Measurements from ENCODE around the gene S1PR3. TPM values are rescaled to one million over a fixed set of nuclear protein-coding genes. Genes with fewer than 3 reads are reported as not detected.

S1PR3 gene
- total RNA-seq, 4 donors from 2014 or later, result 1.9 to 6.7 (median 4.3) TPM

- peak overlapping the region in 1 of 4 donors; percentile 4 for H3K4me3 ChIP-seq
These were observed 2.7 kb downstream of the S1PR3 start for GRCh38 chr9:88993871-88994460.

GRCh38 chr9:88994469-88995199, 3.4 kb downstream of the S1PR3 start:
- Histone ChIP-seq H3K9me3 (no peaks in the 10 kb centered on the region), H3K4me3 (peak overlapping the region in 1 of 4 donors; percentile 4), H3K27me3 (no peaks in the 10 kb centered on the region), H3K36me3 (no peaks in the 10 kb centered on the region), H3K27ac (peak overlapping the region in 1 of 4 donors; percentile 21), H3K4me1 (peaks cover 0 to 5% (median 4%) of the 10 kb centered on the region in 4 donors)
- TF ChIP-seq POLR2A (IDR thresholded peaks at IDR 0.05), result no peak
- TF ChIP-seq, protein P1, sequence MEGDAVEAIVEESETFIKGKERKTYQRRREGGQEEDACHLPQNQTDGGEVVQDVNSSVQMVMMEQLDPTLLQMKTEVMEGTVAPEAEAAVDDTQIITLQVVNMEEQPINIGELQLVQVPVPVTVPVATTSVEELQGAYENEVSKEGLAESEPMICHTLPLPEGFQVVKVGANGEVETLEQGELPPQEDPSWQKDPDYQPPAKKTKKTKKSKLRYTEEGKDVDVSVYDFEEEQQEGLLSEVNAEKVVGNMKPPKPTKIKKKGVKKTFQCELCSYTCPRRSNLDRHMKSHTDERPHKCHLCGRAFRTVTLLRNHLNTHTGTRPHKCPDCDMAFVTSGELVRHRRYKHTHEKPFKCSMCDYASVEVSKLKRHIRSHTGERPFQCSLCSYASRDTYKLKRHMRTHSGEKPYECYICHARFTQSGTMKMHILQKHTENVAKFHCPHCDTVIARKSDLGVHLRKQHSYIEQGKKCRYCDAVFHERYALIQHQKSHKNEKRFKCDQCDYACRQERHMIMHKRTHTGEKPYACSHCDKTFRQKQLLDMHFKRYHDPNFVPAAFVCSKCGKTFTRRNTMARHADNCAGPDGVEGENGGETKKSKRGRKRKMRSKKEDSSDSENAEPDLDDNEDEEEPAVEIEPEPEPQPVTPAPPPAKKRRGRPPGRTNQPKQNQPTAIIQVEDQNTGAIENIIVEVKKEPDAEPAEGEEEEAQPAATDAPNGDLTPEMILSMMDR (IDR thresholded peaks at IDR 0.05), result no peak
- DNase-seq, result no peak

More at GRCh38 chr9:88993871-88994460, 2.7 kb downstream of the S1PR3 start:
- peaks cover 0 to 5% (median 4%) of the 10 kb centered on the region in 4 donors for H3K4me1 ChIP-seq
- DNase-seq, result no peak
- no peaks in the 10 kb centered on the region for H3K36me3 ChIP-seq
- H3K27ac ChIP-seq, result no peak overlapping the region
- no peaks in the 10 kb centered on the region for H3K9me3 ChIP-seq
- no peaks in the 10 kb centered on the region for H3K27me3 ChIP-seq
- no peak for TF ChIP-seq POLR2A (IDR thresholded peaks at IDR 0.05)
- TF ChIP-seq, protein P1 (IDR thresholded peaks at IDR 0.05), result no peak

- Histone ChIP-seq H3K4me3 (no peak overlapping the region), H3K4me1 (peaks cover 0 to 5% (median 4%) of the 10 kb centered on the region in 4 donors), H3K27ac (no peak overlapping the region), H3K36me3 (no peaks in the 10 kb centered on the region), H3K27me3 (no peaks in the 10 kb centered on the region), H3K9me3 (no peaks in the 10 kb centered on the region)
- no peak for TF ChIP-seq POLR2A (IDR thresholded peaks at IDR 0.05)
- TF ChIP-seq, protein P1 (IDR thresholded peaks at IDR 0.05), result no peak
- no peak for DNase-seq
These were observed 3.9 kb downstream of the S1PR3 start for GRCh38 chr9:88995200-88995577.

DNA sequence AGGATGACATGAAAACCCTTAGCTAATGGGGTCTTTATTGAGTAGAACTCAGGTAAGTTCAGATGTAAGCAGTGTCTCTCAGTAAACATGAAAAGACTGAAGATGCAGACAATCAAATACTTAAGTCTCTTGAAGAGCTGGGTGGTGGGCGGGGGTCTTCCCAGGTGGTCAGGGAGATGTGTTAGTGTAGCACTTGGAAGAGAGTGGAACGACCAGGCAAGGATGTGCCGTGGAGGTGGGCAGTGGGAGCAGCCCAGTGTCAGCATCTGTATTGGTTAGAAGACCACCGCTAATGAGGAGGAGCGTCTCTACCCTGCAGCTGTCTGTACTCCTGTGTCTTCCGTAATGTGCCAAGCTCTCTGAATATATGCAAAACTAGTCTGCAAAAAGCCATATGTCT, 4.4 kb downstream of the S1PR3 start:
- no peaks in the 10 kb centered on the region for H3K9me3 ChIP-seq
- no peak overlapping the region for H3K4me3 ChIP-seq
- no peaks in the 10 kb centered on the region for H3K27me3 ChIP-seq
- no peak for DNase-seq
- TF ChIP-seq, protein P1 (IDR thresholded peaks at IDR 0.05), result no peak
- TF ChIP-seq POLR2A (IDR thresholded peaks at IDR 0.05), result no peak
- H3K36me3 ChIP-seq, result no peaks in the 10 kb centered on the region
- no peak overlapping the region for H3K27ac ChIP-seq
- H3K4me1 ChIP-seq, result peaks cover 0 to 8% (median 4%) of the 10 kb centered on the region in 4 donors

- no peak for TF ChIP-seq POLR2A (IDR thresholded peaks at IDR 0.05)
- TF ChIP-seq, protein P1 (IDR thresholded peaks at IDR 0.05), result no peak
- no peaks in the 10 kb centered on the region for H3K9me3 ChIP-seq
- no peaks in the 10 kb centered on the region for H3K36me3 ChIP-seq
- no peak for DNase-seq
- H3K4me1 ChIP-seq, result peaks cover 0 to 14% (median 4%) of the 10 kb centered on the region in 4 donors
- H3K27me3 ChIP-seq, result no peaks in the 10 kb centered on the region
- H3K27ac ChIP-seq, result no peak overlapping the region
- H3K4me3 ChIP-seq, result no peak overlapping the region
These were observed 5.0 kb downstream of the S1PR3 start for GRCh38 chr9:88996046-88996920.

Data from Peyer's patch (tissue), 4 donors.